HG03108 (cell line): ENCODE data around the gene AZIN2.
"Not testable (repeated sequence)": the region's sequence is repeated elsewhere in the genome, so short reads cannot be mapped to it uniquely, and the experiment has no call there.

Experiments used
- ATAC-seq: cut with Tn5 transposase; IDR thresholded peaks from one replicate; pipeline ENCODE4 v1.9.1; 2021; ENCODE audit warnings: moderate library complexity; ENCODE audit not compliant: unreplicated experiment

Gene AZIN2

GRCh38 chr1:33056426-33056825 lies 24.5 kb upstream of the AZIN2 start:
- ATAC-seq = no peak

- no peak for ATAC-seq
Measured at GRCh38 chr1:33057095-33057494, 23.9 kb upstream of the AZIN2 start.

DNA sequence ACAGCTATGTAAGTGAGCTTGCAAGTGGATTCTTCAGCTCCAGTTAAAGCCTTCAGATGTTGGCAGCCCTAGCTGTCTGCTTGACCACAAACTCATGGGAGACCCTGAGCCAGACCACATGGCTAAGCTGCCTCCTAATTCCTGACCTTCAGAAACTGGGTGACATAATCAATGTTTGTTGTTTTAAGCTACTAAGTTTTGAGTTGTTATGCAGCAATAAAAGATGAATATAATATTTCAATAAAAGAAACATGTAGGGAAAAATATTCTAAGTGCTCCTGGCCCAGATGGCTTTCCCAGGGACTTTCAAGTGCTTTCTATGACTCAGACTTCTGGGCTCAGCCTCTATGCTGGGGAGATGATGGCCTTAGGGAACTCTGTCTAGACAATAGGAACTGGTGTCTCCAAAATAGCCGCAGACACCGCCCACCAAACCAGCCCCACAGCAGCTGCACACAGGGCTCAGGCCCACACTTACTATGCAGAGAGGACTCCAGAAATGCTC lies 20.3 kb upstream of the AZIN2 start:
- no peak for ATAC-seq

GRCh38 chr1:33061834-33062233 lies 19.1 kb upstream of the AZIN2 start:
- no peak for ATAC-seq

- not testable (repeated sequence) for ATAC-seq
Measured at GRCh38 chr1:33064284-33064683, 16.7 kb upstream of the AZIN2 start.

DNA sequence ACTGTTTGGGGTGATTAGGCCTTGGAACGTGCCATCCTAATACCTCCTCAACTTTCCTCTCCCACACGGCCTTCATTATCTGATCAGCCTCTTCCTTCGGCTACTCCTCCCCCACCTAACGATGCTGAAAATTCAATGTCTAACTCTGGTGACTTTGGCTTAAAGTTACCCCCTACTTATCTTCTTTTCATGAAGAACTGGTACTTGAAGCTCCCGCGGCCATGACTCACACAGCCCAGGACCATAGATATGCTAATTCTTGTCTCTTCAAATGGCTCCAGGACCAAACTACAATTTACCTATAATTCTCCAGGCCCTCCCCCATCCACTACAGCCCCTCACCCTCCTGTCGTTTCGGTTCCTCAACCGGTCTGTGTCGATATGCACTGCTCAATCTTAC lies 15.7 kb upstream of the AZIN2 start:
- no peak for ATAC-seq

- ATAC-seq = not testable (repeated sequence)
Measured at GRCh38 chr1:33066477-33066876, 14.5 kb upstream of the AZIN2 start.

GRCh38 chr1:33068108-33068507 lies 12.8 kb upstream of the AZIN2 start:
- ATAC-seq = not testable (repeated sequence)

- ATAC-seq = no peak
Measured at GRCh38 chr1:33070628-33071027, 10.3 kb upstream of the AZIN2 start.

GRCh38 chr1:33072707-33073106 lies 8.2 kb upstream of the AZIN2 start:
- no peak for ATAC-seq

- ATAC-seq = no peak
Measured at GRCh38 chr1:33074193-33074945, 6.6 kb upstream of the AZIN2 start.

DNA sequence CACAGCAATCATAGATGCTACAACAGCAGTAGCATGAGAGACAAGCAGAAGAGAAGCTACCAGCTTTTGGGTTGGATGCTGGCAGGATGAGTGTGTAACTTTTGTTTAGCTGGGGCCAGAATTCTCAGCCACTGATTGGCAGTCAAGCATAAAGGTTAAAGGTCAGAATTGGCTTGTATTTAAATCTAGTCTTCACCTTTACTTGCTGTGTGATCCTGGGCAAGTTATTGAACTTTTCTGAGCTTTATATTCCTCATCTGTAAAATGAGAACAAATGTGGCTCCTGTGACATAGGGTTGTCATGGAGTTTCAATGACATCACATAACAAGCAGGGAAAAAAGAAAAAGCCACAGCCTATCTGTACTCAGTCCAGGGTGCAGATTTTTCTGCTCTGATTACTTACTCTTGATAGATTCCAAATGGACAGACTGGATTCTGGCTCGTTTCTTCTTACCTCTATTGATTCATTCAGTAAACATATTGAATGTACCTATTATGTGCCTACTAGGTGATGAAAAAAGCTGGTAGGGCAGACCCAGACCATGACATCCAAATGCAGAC lies 2.8 kb upstream of the AZIN2 start:
- ATAC-seq = no peak

GRCh38 chr1:33080373-33080772 lies 580 bp upstream of the AZIN2 start:
- ATAC-seq = no peak

DNA sequence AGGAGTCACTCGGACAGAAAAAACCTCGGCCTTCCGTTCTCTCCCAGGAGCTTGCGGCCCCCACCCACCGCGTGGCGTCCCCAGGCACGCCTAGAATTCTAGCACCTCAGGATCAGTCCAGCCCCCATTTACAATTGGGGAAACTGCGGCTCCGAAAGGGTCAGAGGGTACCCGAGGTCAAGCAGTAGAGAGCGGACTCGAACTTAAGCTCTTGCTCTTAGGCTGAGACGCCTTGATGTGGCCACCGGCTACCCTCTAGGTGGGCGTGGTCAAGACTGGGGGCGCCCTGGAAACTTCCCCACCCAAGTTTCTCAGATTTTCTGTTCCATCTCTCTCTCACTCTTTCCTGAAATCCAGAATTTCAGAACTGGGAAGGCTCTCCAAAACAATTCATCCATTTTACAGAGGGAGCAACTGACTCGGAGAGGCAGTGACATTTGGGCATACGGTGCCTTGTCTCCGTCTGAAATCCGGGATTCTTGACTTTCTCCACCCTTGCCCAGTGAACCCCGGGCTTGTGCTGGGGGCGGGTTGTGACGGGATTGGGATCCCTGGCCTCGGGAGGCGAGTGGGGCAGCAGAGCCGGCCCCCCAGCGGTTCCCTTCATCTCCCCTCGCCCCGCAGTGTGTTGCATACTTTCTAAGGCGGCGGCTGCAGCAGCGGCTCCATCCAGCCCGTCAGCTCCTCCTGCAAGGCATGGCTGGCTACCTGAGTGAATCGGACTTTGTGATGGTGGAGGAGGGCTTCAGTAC lies 777 bp downstream of the AZIN2 start:
- ATAC-seq = no peak

- no peak for ATAC-seq
Measured at GRCh38 chr1:33082575-33083108, 1.7 kb downstream of the AZIN2 start.

GRCh38 chr1:33085332-33085731 lies 4.4 kb downstream of the AZIN2 start:
- ATAC-seq = no peak

DNA sequence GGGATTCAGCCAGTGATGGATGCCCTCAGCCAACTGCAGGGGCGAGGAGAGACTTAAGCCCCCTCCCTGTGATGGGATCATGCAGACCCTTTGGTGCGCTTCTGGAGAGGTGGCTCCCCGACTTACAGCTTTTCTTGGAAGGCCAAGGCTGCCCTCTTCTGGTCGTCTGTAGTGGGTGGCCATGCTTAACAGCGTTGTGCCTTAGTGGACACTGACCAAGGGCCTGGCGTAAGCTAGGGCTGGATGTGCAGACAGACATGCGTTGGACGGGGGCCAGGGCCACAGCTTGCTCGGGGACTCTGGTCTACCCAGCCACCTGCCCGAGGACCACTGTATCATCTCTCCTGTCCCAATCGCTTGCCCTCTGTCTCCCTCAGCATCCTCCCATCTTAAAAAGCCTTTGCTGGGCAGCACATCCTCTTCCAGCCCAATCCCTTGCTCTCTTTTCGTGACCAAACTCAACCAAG lies 5.5 kb downstream of the AZIN2 start:
- ATAC-seq = no peak

DNA sequence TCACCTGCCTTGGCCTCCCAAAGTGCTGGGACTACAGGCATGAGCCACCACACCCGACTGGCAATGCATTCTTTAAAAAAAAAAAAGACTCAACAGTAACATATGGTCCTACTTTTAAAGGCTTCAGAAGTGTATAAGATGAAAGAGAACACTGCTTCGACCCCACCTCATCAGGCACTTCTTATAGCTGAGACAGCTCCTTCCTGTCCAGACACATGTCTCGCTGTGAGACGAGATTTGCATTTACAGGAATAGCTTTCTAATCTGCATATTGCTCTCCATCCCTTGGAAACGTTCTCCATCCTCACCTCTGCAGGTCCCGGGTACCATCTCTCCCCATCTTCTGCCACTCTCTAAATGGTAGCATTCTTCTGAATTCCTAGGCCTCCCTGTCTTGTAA lies 6.7 kb downstream of the AZIN2 start:
- ATAC-seq = no peak

GRCh38 chr1:33088119-33088906 lies 7.4 kb downstream of the AZIN2 start:
- no peak for ATAC-seq

DNA sequence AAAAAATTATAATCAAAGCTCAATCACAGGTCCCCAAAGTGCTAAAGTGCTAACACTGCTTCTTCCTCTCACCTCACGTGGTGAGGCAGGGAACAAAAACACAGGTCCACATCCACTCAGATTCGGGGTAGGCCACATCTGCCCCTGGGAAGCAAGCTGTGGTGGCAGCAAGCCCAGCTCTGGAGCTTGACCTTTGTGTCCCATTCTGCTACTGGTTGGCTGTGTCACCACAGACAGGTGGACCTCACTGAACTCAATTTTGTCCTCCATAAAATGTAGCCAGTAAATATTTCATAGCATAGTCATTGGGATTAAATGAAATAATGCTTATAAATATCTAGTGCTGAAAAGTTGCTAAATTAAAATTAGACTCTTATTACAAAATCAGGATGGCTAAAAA lies 8.5 kb downstream of the AZIN2 start:
- ATAC-seq = no peak

- no peak for ATAC-seq
Measured at GRCh38 chr1:33092438-33092837, 11.5 kb downstream of the AZIN2 start.
